T-helper 2 cell treated with Interferon-gamma antibody and Interleukin-4, amounts not matched to agents 5 μg/mL and 100 μg/mL, for 36 hours (primary cell): ENCODE data around the gene JARID2.
A peak's percentile ranks its signal among the peaks of the same experiment; 100 is the strongest.

Experiments
- DNase-seq: peaks from one replicate; pipeline ENCODE4 v3.0.0; 2021; ENCODE audit warnings: low spot score
- H3K27ac Mint-ChIP-seq: one replicate; pipeline ENCODE4 v1.8.0; 2021; ENCODE audit warnings: mild to moderate bottlenecking, mixed read lengths
- H3K27me3 Mint-ChIP-seq: one replicate; pipeline ENCODE4 v1.8.0; 2021; ENCODE audit warnings: low read depth, mixed read lengths
- H3K36me3 Mint-ChIP-seq: one replicate; pipeline ENCODE4 v1.8.0; 2021; ENCODE audit warnings: low read depth, mixed read lengths
- H3K4me1 Mint-ChIP-seq: one replicate; pipeline ENCODE4 v1.8.0; 2021; ENCODE audit warnings: low read depth, mixed read lengths
- H3K4me3 Mint-ChIP-seq: one replicate; pipeline ENCODE4 v1.8.0; 2022; ENCODE audit warnings: mild to moderate bottlenecking, moderate library complexity, mixed read lengths
- H3K9me3 Mint-ChIP-seq: one replicate; pipeline ENCODE4 v1.8.0; 2021; ENCODE audit warnings: mixed read lengths

JARID2 gene

DNA sequence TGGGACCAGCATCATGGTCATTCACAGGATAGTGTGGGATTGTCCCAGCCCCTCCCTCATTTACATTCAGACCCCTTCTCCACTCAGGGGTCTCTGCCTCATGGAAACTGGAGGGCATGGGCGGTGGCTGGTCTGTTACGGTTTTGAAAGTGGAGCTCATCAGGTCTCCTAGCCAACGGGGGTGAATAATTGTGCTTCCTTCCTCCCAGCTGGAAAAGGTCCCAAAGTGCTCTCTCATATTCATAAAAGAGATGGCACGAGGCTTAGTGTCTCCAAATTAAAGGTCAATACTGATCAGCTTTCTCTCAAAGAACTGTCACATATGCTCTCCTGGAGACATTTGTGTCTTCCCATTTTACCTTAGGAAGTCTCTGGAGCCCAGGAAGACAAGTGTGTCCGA, 19.9 kb downstream of the JARID2 start:
- H3K4me3 Mint-ChIP-seq = peak overlapping the region; percentile 37
- H3K9me3 Mint-ChIP-seq = no peaks in the 10 kb centered on the region
- H3K4me1 Mint-ChIP-seq = peaks cover 67% of the 10 kb centered on the region
- no peaks in the 10 kb centered on the region for H3K27me3 Mint-ChIP-seq
- no peak for DNase-seq
- no peak overlapping the region for H3K27ac Mint-ChIP-seq
- peaks cover 16% of the 10 kb centered on the region for H3K36me3 Mint-ChIP-seq

DNA sequence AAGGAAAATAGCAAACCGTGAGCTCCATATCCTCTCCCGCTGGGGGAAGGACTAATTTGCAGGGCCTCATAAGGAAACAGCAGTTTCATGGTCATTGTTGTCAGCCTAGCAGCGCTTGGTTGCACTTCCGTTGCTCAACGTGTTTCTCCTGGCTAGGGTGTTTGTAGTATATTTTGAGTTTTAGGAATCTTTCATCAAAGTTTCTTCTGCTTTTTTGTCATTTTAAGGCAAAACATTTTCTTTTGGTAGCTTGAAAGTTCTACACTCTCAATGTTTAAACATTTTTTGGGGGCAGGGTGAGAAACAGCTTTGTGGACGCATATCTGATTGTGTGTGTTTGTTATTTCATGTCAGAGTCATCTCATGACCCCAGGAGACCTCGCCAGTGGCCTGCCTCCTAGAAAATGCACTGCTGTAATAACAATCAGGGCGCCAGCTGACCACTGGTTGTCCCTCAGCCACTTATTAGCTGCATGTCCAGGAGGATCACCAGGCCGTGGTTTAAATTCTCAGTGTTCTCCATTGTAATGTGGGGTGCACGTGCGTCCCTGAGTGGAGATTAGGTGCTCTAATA, 20.6 kb downstream of the JARID2 start:
- no peak for DNase-seq
- Mint-ChIP-seq H3K9me3 (no peaks in the 10 kb centered on the region), H3K27me3 (no peaks in the 10 kb centered on the region), H3K4me3 (peak overlapping the region; percentile 37), H3K4me1 (peaks cover 66% of the 10 kb centered on the region), H3K27ac (peak overlapping the region; percentile 34), H3K36me3 (peaks cover 18% of the 10 kb centered on the region)

DNA sequence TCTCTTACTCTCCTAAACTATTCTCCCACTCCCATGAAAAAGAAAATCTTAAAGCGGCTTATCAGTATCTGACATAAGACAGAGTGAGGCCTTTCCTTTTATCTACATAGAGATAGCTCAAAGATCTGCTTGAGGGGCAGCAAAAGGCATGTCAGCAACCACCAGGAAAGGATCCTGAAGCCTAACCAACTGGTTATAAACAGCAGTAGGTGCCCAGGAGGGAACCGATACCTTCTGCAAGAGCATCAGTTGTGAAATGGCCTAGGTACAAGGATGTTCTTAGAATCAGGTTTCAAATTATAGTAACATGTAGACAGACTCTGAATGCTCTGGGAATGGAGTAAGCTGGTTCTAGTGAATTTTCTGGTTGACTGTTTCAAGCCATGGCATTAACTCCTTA, 21.4 kb downstream of the JARID2 start:
- no peak for DNase-seq
- H3K4me1 Mint-ChIP-seq = peaks cover 65% of the 10 kb centered on the region
- peaks cover 16% of the 10 kb centered on the region for H3K36me3 Mint-ChIP-seq
- no peaks in the 10 kb centered on the region for H3K27me3 Mint-ChIP-seq
- H3K4me3 Mint-ChIP-seq = no peak overlapping the region
- H3K27ac Mint-ChIP-seq = peak overlapping the region; percentile 2
- no peaks in the 10 kb centered on the region for H3K9me3 Mint-ChIP-seq

DNA sequence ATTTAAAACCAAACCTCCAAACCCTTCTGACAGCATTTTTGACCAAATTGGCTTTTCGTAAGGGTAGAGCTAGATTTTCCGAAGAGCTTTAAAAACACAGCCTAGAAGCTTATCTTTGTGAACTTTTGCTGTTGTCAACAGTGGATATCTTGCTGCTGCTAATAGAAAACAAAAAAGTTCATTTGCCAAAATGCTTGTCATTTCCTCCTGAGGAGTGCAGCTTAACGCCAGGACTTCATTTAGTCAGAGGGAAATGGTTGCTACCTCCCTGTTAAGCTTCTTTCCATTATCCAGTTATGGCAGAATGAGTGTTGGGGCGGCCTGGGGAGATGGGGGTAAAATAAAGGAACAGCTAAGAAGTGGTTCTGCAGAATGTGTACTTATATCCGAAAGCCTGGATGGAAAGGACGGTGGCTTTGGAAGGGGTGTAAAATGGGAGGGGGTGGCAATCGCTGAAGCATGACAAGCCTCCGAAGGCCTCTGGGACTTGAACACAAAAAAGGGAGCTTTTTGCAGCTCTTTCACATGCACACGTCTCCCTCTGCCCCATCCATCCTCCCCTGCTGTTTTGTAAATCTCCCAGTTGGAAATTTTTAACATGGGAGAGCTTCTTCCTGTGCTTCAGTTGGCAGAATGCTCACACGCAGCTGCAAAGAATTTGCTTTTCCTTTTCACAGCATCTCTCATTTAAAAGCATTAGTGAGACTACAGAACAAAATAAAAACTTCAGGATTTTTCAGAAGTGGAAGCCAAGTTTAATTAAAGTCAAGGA, 22.5 kb downstream of the JARID2 start:
- no peaks in the 10 kb centered on the region for H3K27me3 Mint-ChIP-seq
- no peak for DNase-seq
- H3K27ac Mint-ChIP-seq = peak overlapping the region; percentile 17
- H3K9me3 Mint-ChIP-seq = no peaks in the 10 kb centered on the region
- H3K4me3 Mint-ChIP-seq = no peak overlapping the region
- H3K36me3 Mint-ChIP-seq = peaks cover 13% of the 10 kb centered on the region
- peaks cover 59% of the 10 kb centered on the region for H3K4me1 Mint-ChIP-seq

DNA sequence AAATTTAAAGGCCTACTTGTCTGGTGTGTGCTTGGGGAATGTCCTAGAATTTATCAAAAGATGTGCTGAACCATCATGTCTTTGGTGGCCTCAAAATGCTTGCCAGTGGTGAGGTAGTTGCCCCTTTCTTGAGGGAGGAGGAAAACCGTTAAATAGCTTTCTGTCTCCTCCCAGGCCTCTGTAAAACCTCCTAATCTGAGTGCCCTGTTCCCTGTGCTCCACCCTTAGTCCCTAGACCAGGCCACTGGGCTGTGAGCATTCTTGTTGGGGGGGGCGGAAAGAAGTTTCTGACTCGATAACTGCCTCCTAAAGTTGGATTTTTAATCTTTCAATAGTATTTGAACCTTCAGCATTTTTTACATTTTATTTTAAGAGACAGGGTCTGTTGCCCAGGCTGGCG, 23.1 kb downstream of the JARID2 start:
- no peak overlapping the region for H3K27ac Mint-ChIP-seq
- H3K4me1 Mint-ChIP-seq = peaks cover 55% of the 10 kb centered on the region
- no peaks in the 10 kb centered on the region for H3K27me3 Mint-ChIP-seq
- peaks cover 10% of the 10 kb centered on the region for H3K36me3 Mint-ChIP-seq
- DNase-seq = no peak
- no peak overlapping the region for H3K4me3 Mint-ChIP-seq
- H3K9me3 Mint-ChIP-seq = no peaks in the 10 kb centered on the region

DNA sequence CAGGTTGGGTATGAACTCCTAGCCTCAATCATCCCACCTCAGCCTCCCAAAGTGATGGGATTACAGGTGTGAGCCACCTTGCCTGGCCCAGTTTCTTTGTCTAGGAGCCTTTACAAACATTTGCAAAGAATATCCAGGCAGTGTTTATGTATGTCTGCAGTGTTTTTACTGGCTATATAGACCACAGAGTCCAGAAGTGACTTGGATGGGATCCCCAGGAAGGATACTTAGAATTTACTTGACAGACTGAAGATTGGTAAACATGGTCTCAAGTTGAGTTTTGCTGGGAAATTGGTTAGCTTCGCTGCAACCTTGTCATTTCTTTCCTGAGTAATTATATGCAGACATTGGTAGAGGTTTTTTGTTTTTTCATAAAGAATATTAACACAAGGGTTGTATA, 23.8 kb downstream of the JARID2 start:
- H3K27me3 Mint-ChIP-seq = no peaks in the 10 kb centered on the region
- H3K27ac Mint-ChIP-seq = peak overlapping the region; percentile 50
- no peak overlapping the region for H3K4me3 Mint-ChIP-seq
- peaks cover 11% of the 10 kb centered on the region for H3K36me3 Mint-ChIP-seq
- no peak for DNase-seq
- peaks cover 51% of the 10 kb centered on the region for H3K4me1 Mint-ChIP-seq
- H3K9me3 Mint-ChIP-seq = no peaks in the 10 kb centered on the region

DNA sequence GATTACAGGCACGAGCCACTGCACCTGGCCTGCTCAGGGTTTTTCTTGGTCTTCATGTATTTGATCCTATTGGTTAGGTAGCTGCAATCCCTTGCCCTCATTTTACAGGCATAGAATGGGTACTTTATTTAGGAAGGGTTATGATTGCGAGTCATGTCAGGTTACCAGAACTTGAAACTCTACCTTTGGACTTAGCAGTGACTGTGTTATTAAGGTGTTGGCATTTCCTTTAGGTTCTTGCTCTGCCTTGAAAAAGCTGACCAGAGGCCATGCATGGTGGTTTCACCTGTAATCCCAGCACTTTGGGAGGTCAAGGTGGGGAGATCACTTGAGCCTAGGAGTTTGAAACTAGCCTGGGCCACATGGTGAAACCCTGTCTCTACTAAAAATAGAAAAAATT, 24.5 kb downstream of the JARID2 start:
- no peaks in the 10 kb centered on the region for H3K27me3 Mint-ChIP-seq
- no peak overlapping the region for H3K4me3 Mint-ChIP-seq
- peaks cover 11% of the 10 kb centered on the region for H3K36me3 Mint-ChIP-seq
- H3K9me3 Mint-ChIP-seq = no peaks in the 10 kb centered on the region
- no peak for DNase-seq
- H3K27ac Mint-ChIP-seq = no peak overlapping the region
- peaks cover 49% of the 10 kb centered on the region for H3K4me1 Mint-ChIP-seq

DNA sequence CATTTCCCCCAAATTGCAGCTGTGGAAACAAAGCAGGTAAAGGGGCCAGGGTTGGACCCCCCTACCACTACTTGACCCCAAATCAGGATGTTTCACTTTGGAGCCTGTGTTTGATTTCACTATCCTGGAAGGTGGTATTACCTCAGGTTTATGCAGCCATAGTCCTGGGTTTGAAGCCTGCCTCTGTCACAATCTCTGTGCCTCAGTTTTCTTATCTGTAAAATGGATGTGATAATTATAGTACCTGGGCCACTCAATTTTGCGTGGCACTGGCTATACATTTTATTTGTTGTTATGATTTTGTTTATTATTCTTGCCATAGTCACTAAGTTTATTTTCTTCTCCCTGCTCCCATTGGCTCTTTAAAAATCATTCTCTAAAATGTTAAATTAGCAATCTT, 26.7 kb downstream of the JARID2 start:
- no peaks in the 10 kb centered on the region for H3K27me3 Mint-ChIP-seq
- H3K36me3 Mint-ChIP-seq = peaks cover 10% of the 10 kb centered on the region
- DNase-seq = no peak
- peaks cover 44% of the 10 kb centered on the region for H3K4me1 Mint-ChIP-seq
- H3K27ac Mint-ChIP-seq = no peak overlapping the region
- no peaks in the 10 kb centered on the region for H3K9me3 Mint-ChIP-seq
- no peak overlapping the region for H3K4me3 Mint-ChIP-seq

DNA sequence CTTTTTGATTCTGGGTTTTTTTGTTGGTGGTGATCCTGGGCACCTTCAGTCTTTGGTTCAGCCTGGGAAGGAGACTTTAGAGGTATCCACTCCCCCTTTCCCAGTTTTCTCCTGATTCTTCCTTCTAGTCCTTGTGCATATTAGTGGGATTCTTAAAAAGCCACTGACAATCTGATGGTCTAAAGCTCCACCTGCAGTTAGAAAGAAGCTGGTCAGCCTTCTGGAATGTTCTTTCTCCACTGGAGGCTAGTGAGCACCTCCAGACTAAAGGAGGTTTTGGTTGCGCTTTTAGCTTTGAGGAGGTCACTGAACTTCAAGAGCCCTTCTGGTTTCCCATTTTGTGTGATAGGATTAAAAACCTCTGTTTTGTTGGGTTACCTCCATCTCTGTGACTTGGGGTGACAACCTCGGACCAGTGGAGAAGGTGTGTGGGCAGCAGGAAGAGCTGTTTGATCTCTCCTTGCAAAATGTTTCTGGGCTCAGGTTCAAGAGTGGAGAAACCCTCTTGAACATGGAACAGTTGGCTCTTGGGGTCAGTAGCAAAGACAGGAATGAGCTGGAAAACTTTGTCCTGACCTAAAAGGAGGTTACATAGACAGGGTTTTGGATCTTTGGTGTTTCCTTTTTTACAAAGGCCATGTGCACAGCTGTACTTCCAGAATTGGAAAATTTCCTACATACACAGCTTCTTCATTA, 29.0 kb downstream of the JARID2 start:
- DNase-seq = no peak
- Mint-ChIP-seq H3K4me1 (peaks cover 41% of the 10 kb centered on the region), H3K27me3 (no peaks in the 10 kb centered on the region), H3K9me3 (no peaks in the 10 kb centered on the region), H3K36me3 (peaks cover 9% of the 10 kb centered on the region), H3K27ac (no peak overlapping the region), H3K4me3 (no peak overlapping the region)

DNA sequence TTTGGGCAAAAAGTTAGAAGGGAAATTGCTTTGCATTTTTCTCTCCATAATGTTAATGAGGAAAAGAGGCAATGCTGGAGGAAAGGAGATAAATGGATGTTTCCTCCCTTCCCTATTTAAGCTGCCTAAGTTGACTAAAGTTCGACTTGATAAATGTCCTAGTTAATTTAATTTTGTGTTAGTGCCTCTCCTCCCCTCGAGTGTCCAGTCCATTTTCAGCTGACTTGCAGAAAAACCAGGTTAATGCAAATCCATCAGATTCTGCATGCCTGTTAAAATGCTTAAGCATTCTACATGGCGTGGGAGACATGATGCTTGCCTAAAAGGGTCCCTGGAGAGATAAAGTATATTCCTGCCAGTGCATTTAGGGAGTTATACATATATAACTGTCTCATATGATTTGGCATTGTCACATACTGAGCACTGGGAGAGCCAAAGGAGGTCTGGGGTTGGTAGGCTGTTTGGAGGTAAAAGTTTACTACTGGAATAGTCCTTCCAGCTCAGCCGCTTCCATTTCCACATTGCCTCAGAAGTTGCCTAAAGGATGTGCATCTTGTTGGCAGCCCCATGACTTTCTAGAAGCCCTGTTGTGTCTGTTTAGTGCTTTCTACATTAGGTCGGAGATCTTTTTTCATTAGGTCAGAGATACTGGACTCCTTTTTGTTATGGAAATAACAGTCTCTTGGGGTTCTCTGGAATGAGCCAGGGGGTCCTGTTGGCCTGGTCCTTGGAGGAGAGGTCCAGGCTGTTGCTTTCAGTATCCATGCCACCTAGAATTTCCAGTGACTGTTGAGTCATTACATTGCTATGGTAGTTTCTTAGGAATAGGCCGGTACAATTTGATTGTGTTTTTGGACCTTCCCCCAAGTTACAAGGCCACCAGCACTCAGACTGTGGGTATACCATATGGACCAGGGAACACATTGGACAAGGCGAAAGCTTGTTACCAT, 30.4 kb downstream of the JARID2 start:
- no peak overlapping the region for H3K4me3 Mint-ChIP-seq
- no peaks in the 10 kb centered on the region for H3K27me3 Mint-ChIP-seq
- no peaks in the 10 kb centered on the region for H3K9me3 Mint-ChIP-seq
- DNase-seq = no peak
- peaks cover 8% of the 10 kb centered on the region for H3K36me3 Mint-ChIP-seq
- no peak overlapping the region for H3K27ac Mint-ChIP-seq
- peaks cover 49% of the 10 kb centered on the region for H3K4me1 Mint-ChIP-seq

DNA sequence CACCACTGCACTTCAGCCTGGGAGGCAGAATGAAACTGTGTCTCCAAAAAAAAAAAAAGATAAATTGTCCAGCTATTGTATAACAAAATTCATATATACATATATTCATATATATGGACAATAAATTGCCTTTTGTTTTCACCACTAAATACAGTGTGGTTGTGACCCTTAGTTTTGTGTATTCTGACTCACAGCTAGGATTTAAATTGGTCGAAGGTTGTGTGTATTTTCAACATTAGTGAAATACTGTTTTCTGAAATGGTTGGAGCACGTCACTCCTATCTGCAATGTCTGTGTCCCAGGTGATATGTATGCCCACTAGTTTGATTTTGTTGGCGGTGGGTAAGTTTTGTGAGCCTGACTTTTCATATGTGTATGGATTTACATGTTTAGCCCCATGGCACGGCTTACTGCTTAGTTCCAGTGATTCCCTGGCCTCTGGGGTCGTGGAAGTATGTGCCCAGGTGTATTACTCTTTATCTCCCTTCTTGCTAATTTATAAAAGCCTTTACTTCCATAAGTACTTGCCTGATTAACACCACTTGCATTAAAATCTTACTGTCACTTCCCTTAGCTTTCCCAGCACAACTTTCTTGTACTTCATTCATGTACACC, 33.3 kb downstream of the JARID2 start:
- no peak overlapping the region for H3K4me3 Mint-ChIP-seq
- peaks cover 58% of the 10 kb centered on the region for H3K4me1 Mint-ChIP-seq
- H3K36me3 Mint-ChIP-seq = peaks cover 12% of the 10 kb centered on the region
- no peaks in the 10 kb centered on the region for H3K27me3 Mint-ChIP-seq
- DNase-seq = no peak
- H3K9me3 Mint-ChIP-seq = no peaks in the 10 kb centered on the region
- H3K27ac Mint-ChIP-seq = no peak overlapping the region

DNA sequence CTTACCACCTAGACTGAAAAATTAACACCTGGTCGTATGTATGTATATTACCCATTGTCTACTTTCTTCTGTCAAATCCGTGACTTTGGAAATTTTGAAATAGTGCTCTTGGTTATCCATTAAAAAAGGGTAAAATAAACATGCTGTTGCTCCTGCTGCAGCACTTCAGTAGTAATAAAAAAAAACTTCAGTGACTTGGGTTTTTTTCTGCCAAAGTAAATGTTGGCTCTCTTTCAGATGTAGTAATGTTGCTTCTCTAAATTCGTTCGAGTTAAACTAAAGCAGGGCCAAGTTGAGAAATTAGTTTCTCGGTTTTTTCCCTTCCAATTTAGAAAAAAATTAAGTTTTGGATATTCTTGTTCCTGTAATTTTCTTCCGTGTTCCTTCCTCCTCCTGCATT, 34.2 kb downstream of the JARID2 start:
- Mint-ChIP-seq H3K36me3 (peaks cover 11% of the 10 kb centered on the region), H3K27me3 (no peaks in the 10 kb centered on the region), H3K4me1 (peaks cover 54% of the 10 kb centered on the region), H3K9me3 (no peaks in the 10 kb centered on the region), H3K27ac (no peak overlapping the region), H3K4me3 (no peak overlapping the region)
- DNase-seq = no peak

DNA sequence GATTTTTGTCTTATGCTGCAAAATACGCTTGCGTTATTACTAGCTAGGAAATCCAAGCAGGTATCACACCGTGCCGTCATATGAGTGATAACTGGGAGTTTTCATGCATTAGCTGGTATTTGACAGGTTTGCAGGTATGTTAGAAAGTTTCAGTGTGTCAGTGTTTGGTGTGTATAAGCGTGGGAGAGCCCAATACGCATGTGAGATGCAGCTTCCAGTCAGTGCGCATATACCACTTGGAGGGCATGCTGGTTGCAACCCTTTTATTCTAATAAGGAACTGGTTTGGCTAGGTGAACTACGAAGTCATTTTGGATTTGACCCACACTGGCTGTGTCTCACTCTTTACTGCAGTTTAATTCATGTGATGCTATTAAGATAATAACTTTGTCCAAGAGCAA, 35.1 kb downstream of the JARID2 start:
- peaks cover 56% of the 10 kb centered on the region for H3K4me1 Mint-ChIP-seq
- H3K36me3 Mint-ChIP-seq = peaks cover 11% of the 10 kb centered on the region
- H3K27me3 Mint-ChIP-seq = no peaks in the 10 kb centered on the region
- no peak for DNase-seq
- no peaks in the 10 kb centered on the region for H3K9me3 Mint-ChIP-seq
- H3K27ac Mint-ChIP-seq = peak overlapping the region; percentile 64
- H3K4me3 Mint-ChIP-seq = no peak overlapping the region
